SH-SY5Y (cell line): ENCODE results near the gene ISM1.

Source experiments
- GATA2 ChIP-seq: IDR thresholded peaks from 2 replicates; pipeline ENCODE4 v1.6.1; 2011; ENCODE audit warnings: mild to moderate bottlenecking, low read depth, low read length
- GATA3 ChIP-seq: IDR thresholded peaks from 2 replicates; pipeline ENCODE4 v1.6.1; 2011; ENCODE audit warnings: low read depth, mild to moderate bottlenecking, low read length, moderate library complexity

Gene ISM1

DNA sequence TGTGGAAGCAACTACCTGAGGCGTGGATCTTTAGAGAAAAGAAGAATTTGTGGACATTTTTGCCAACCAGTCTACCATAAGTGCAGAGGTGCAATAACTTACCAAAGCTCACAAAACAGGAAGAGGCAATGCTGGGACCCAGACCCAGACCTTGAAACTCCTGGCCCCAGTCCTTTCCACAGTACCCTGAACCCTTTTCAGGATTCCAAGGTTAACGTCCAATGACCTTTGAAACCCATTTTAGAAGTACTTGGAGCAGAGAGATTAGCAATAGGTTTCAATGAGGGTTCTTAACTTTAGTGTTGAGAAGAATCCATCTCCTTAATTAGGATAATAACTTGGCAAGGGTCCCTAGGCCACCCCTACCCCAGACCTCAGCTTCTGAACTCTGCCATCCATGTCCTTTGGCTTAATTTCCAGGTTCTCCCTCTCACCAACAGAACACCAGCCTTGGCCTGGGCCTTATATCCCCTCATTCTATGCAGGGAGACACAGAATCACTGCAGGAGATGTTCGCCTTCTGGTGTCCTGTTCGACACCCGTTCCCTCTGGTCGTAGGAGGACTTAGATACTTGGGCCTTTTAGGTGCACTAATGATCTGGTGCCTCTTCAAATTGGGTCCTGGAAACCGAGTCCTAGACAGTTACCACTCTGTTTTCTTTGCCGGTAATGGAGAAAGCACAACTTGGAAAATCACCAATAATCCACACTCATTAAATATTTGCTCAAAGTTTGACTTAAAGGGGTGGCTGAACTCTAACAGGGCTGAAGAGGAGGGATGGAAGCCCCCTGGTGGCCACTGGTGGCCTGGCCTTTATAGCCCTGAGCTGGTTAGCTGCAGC is 40.6 kb downstream of the ISM1 start:
- TF ChIP-seq GATA2: no peak
- no peak for TF ChIP-seq GATA3

DNA sequence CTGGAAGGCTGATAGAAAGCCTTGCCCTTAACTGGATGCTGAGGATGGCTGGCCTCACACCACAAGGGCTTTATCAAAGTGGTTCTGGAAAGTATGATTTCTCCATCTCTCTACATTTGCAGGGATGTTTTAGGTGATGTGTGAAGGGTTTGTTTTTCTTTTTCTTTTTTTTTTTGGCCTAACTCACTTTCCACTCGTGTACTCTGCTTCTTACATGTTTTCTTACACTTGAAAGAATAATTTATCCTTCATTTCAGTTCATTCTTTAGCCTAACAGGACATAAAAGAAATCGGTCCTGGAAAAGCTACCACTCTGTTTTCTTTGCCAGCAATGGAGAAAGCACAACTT is 41.2 kb downstream of the ISM1 start:
- TF ChIP-seq GATA2: no peak
- no peak for TF ChIP-seq GATA3

- TF ChIP-seq GATA2: no peak
- no peak for TF ChIP-seq GATA3
Measured at GRCh38 chr20:13262671-13263360, 41.7 kb downstream of the ISM1 start.

- TF ChIP-seq GATA2: no peak
- no peak for TF ChIP-seq GATA3
Measured at GRCh38 chr20:13263451-13263850, 42.4 kb downstream of the ISM1 start.

DNA sequence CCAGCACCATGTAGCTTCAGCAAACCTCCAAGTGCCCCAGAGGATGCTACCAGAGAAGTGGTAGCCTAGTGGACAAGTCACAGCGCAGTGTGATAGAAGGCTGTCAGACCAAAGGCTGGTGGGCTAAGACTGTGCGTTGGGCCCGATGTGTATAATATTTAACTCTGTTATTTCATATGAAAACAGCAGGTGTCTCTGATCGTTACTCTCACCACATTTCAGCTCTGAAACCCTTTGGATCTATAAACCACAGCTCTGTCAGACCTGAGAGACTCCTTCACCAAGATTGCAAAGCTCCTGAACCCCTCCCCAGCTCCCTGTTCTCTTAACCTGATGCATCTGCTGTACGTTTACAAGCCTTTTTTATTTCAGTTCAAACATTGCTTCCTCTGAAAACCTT is 43.8 kb downstream of the ISM1 start:
- TF ChIP-seq GATA3: no peak

- TF ChIP-seq GATA2: no peak
Measured at GRCh38 chr20:13265941-13266340, 44.9 kb downstream of the ISM1 start.

GRCh38 chr20:13267231-13267630 is 46.2 kb downstream of the ISM1 start:
- TF ChIP-seq GATA3 (no peak), GATA2 (no peak)

DNA sequence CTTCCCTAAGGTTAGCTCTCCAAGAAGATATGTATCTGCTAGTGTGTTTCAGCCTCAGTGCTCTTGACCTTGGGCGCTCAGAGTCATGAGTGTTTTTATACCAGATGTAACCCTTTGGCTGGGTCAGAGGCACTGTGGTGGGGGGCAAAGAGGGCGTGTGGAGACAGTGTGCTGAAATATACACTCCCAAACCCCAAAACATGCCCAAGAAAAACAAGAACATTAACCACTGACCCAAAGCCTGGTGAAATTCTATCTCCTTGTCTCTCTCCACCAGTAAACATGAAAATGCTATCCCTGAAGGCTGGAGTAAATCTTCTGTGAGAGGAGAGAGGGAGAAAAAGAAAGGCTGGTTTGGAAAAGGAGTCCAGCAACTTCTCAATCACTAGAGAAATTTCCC is 47.9 kb downstream of the ISM1 start:
- TF ChIP-seq GATA3: no peak
- TF ChIP-seq GATA2: no peak

DNA sequence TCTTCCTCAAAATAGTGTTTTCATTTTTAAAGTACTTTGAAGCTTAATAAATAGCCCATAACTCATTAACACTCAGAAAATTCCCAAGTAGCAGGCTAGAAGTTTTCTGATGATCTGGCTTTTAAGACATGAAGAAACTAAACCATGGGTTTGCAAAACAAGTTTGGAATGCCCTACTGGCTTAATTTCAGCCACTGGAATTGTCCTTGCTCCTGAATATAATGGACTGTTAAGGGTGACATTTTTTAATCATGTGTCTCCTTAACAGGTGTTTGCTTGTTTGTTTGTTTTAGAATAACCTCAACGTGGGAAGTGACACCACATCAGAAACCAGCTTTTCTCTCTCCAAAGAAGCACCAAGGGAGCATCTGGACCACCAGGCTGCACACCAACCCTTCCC is 49.1 kb downstream of the ISM1 start:
- TF ChIP-seq GATA2 (no peak), GATA3 (no peak)

- TF ChIP-seq GATA3: no peak
- TF ChIP-seq GATA2: no peak
Measured at GRCh38 chr20:13271098-13271497, 50.0 kb downstream of the ISM1 start.

GRCh38 chr20:13271977-13272975 is 51.2 kb downstream of the ISM1 start:
- TF ChIP-seq GATA2: no peak
- TF ChIP-seq GATA3: no peak

DNA sequence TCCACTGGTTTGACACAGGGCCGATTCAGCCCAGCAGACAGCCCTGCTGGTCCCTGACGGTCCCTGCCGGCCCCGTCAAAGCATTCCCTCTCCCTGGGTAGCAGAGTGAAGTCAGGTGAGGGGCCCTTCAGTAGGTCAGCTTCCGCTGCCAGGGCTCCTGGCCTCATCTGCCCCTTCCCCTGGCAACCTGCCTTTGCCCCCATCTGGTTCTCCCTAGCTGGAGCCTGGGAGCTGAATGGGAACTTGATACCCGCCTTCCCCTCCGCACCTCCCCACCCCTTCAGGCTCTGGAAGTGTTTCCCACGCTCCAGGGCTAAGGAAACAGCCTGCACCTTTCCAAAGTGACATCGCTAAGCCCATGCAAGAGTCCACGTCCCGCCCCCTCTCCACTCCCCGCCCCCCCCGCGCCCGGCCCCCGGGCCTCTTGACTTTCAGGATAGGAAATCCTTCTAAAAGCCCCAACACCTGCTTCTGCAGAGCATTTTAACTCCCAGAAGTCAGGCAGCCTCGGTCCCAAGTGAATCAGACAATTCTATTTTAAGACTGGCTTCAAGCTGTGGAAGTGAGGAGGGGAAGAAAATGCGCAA is 53.3 kb downstream of the ISM1 start:
- TF ChIP-seq GATA2: no peak
- TF ChIP-seq GATA3: no peak

- TF ChIP-seq GATA2: no peak
- no peak for TF ChIP-seq GATA3
Measured at GRCh38 chr20:13276945-13277541, 56.0 kb downstream of the ISM1 start.

DNA sequence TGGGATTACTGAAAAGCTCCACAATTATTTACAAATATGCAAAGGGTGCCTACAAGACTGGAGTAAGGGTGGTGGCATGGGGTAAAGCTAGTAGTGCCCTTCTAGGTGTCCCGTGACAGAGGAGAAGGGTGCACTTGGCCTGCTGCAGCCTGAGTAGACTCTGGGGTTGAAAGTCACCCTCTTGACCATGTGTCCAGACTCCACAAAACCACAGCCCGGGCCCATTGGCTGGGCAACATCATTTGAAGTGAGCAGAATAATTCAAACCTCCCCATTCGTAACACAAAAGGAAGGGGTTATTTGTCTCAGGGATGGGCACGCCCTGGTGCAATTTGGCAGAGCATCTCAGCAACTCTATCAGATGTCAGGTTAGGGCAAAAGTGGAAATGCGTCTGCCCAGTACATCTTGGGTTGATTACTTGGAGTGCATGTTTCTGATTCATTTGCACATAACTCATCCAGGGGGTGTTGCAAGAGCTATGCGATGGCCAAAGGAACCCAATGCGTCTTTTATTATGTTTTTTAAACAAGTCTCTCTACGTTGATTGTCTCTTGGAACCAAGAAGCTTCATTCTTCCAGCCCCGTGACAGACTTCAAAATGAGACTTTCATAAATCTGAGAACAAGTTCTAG is 56.7 kb downstream of the ISM1 start:
- no peak for TF ChIP-seq GATA2
- no peak for TF ChIP-seq GATA3
